Activated T-cell treated with anti-CD3 and anti-CD28 coated beads for 4 hours (primary cell): Measurements from ENCODE around the gene RIC8B.

Experiments used
- DNase-seq: peaks from one replicate; pipeline ENCODE4 v3.0.0-alpha.2; 2020

The RIC8B gene

DNA sequence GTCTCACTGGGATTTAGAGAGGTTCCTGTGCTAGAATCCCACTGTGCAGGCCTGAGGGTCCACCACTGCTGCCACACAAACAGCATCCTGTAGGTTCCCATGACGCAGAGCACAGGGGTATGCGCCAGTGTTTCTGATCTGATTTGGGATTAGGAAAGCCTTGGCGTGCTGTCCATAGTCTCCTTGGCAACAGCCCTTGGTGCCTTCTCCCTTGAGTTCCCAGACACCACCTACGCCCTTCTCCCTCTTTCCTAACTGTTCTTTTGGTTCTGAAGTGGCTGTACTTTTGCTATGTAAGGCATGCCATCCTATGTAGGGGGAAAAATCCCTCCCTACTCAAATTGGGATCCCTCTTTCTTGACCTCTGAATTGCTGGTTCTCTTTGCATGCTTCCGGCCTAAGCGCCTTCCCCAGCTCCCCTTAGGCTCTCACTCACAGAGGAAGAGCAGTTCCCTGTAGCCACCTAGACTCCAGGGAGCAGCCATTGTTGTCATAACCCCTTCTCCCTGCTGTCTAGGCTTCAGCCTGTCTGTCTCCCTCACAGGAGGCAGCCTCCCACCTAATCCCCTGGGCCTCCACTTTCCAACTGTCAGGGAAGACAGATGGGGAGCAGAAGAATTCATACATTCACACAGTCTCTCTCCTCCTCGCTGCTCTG lies 14.8 kb upstream of the RIC8B start:
- no peak for DNase-seq

DNA sequence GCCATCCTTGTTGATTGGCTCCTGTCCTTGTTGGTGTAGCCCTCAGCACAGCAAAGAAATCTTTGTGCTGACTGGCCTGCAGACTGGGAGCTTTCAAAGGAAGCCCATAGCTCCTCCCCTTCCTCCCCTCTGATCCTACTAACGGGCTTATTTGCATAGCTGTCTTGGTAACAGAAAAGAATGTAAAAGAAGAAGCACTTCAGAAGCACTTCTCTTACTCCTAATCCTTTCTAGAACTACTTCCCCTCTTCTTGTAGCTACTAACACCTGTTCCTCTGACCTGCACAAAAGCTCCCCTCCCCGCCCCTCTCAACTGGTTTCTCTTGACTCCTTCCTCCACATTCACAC lies 14.3 kb upstream of the RIC8B start:
- DNase-seq, result no peak

DNA sequence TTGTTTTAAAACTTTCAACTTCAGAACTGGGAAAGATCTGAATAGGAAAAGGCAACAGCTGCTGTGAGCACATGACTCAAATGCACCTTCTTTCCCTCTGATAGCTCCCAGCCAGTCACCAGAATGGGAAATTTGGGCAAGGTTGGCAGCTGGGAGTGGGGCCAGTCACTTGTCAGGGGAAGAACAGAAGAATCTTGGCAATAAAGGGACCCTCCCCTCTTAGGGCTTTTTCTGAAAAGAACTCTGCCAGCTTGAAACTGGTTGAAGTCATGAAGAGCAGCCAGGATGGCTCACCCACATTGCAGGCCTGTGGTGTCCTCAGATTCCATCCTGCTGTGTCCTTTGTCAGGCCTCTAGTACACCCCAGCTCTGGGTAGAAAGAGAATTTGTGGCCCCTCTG lies 10.3 kb upstream of the RIC8B start:
- DNase-seq, result no peak

DNA sequence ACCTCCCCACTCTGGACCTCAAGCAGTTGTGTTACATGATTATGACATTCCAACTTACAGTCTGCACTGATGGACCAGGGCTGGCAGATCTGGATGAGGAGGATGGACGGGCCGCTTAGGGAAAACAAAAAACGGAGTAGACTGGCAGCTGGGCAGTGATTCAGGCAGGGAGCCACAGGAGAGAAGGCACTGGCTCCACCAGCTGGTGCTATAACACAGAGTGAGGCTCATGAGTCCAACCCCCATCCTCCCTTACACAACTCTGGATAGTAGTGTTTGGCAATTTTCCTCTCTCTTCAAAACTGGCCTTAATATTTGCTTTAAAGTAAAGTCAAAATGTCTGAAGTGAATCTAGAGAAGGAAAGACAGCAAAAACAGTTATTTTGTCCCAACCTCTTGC lies 9.7 kb upstream of the RIC8B start:
- DNase-seq, result no peak

DNA sequence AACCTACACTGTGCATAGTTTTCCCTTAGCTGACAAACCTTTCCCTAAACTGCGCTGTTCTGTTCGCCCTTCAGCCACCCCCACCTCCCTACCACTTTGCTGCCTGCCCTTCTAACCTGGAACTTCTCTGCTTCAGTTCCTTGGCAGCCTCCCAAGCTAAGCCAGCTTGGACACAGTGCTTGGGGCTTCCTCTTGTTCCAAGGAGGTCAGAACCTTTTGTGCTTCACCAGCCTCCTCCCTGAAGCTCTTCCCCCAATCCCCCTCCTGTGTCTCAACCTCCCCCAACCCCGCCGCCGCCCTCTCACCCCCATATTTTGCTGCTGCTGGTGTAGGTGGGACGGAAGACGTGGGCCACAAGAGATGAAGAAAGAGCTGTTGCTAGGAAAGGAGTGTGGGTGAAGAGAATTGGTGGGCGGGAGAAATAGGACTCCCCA lies 8.1 kb upstream of the RIC8B start:
- peak; percentile 48 for DNase-seq

DNA sequence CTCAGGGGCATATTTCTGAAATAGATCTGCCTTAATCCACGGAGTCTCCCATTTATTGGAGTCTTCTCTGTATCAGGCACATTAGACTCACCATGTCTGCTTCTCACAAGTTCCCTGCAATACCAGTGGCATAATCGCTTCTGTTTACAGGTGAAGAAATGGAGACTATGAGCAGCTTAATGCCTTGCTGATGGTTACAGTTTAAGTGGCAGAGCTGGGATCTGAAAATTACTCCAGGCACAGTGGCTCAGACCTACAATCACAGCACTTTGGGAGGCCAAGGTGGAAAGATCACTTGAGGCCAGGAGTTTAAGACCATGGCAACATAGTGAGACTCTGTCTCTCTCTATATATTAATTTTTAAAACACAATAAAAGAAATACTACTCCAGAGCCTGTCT lies 7.3 kb upstream of the RIC8B start:
- no peak for DNase-seq

DNA sequence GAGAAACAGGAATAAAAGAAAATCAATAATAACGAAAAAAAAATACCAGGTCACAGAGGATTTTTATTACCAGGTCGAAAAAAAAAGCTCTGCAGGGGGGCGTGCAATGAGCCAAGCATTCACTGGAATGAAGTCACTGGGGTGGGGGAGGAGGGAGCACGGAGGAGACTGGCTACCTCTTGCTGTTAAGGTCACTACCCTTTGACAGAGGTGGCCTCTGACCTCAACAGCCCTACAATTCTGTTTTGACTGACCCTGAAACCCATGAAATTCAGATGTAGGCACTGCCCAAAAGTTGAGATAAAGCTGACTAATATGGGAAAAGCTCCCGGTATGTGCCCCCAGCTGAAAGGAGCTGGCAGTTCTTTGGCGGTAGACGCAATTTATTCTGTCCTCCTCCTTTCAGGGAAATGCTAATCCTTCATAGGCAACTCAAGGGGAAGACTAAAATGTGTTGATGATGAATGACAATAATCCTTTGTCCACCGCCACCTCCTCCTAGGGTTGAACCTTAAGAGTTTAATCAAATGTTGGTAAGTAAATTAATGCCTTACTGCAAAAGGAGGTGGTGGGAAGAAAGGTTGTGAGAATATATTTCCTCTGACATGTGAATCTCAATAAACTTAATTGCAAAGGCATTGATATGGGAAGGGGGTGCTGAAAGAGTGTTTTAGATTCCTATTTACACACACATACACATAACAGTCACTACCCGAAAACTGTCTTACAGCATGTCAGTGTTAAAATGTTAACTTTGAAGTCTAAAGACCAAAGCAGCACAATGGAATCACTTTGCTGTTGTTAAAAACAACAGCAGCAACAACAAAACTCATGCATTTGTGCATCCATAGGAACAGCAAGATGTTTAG lies 6.3 kb upstream of the RIC8B start:
- no peak for DNase-seq

DNA sequence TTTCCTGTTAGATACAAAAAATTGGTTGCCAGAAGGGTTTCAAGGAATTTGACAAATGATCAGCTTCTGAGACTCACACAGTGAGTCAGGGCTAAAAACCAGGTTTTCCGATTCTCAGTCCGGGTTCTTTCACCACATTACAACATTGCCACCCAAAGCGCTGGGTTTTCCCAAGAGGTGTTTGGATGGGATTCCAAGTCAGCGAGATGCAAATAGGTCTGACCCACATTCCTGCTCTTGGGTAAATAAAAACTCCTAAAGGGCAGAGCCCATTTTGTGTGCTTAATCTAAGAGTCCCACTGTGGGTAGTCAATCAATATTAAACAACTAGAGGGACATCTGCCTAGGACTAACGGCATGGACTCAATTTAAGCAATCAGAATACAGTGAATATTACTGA lies 5.4 kb upstream of the RIC8B start:
- no peak for DNase-seq

DNA sequence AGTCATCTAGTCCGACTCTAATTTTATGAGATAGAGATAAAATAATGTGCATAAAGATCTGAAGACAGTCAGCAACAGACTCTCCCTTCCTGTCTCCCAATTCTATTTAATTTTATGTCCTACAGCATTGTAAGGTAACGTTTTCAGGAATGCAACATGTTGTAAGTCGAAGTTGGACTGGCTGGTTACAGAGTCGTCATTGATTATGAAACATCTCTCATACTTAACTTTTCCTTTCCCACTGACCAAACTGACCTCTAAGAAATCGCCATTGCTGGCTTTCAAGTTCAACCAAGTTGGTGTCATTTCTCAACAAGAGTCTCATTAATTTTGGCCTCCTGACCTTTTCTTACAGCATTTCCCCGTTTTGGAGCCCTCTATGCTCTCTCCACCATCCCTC lies 4.9 kb upstream of the RIC8B start:
- no peak for DNase-seq

DNA sequence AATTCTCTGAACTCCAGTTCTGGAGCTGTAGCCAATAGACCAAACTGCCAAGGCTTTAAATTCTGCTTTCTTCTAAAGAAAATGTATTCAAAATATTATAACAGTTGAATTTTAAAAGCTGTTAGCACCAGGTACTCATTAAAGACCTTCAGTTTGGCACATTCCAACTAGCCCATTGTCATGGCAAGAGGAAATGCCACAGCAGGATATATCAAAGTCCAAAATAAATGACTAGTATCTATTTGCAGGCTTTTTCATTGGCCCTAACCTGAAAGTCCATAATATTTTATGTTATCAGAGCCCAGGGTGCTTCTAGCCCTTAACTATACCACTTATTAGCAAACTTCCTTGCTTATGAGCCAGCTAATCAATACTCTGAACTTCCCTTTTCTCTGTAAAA lies 3.1 kb upstream of the RIC8B start:
- DNase-seq, result no peak

DNA sequence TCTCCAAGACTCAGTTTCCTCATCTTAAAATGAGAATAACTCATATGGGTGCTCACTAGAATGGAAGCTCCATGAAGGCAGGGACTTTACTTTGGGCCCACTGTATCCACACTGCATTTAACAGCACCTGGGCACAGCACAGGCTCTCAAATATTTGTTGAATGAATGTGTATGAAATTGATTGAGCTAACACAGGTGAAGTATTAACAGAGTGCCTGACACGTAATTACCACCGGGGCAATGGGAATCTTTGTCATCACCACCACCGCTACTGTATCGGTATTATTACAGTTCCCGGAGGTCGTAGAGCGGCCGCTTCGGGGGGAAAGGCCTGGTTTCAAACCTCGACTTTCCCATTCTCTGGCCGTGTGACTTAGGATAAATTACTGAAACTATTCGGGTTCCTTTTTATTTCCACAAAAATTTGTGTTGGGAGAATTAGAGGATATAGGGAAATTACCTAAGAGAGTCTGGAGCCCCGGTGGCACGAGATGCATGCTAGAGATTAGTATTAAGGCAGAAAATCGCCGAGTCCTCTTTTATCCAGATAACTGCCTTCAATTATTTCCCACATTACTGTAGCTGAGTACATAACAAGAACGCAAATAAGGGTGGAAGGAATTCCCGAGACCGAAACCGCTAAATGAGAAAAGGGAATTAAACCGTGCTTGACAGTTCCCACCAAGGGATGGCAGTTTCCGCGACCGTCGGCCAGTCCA lies 1.0 kb upstream of the RIC8B start:
- DNase-seq, result no peak

DNA sequence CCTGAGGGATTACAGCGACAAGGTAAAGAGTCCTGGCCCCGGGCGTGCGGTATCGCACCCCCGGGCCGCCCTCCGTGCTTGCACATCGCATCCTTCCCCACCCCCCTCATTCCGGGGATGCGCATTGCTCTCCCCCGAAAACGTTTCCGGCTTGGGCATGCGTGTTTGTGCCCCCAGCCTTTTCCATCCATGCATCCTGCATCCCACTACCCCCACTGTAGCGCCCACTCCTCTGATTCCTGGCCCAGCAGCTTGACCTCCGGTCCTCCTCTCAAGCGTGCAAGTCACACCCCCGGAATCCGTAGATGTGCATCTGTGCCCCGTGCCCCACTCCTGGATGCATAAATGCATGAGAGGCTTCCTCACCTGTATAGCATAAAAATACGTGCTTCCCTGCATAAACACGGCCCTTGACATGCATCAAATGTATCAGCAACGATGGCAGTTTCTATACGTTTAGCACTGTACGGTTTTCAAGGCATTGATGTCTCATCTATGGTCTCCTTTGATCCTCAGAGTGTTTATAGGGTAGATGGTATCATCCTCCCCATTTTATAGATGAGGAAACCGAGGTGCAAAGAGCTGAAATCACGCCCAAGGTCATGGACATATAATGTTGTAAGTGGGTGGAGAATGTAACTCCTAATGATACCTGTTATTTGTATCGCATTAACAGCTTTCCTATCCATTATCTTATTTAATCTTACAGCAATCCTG lies 484 bp downstream of the RIC8B start:
- DNase-seq, result no peak

DNA sequence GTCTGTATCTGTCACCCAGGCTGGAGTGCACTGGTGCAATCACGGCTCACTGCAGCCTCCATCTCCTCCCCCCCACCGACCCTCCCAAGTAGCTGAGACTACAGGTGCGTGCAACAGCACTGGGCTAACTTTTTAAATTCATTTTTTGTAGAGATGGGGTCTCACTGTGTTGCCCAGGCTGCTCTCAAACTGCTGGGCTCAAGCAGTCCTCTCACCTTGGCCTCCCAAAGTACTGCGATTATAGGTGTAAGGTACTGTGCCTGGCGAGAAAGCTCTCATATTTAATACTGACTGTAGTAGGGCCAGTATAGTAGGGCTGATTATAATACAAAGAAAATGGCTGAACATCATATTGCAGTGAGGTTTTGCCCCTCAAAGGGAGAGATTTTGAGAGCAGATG lies 2.4 kb downstream of the RIC8B start:
- no peak for DNase-seq

DNA sequence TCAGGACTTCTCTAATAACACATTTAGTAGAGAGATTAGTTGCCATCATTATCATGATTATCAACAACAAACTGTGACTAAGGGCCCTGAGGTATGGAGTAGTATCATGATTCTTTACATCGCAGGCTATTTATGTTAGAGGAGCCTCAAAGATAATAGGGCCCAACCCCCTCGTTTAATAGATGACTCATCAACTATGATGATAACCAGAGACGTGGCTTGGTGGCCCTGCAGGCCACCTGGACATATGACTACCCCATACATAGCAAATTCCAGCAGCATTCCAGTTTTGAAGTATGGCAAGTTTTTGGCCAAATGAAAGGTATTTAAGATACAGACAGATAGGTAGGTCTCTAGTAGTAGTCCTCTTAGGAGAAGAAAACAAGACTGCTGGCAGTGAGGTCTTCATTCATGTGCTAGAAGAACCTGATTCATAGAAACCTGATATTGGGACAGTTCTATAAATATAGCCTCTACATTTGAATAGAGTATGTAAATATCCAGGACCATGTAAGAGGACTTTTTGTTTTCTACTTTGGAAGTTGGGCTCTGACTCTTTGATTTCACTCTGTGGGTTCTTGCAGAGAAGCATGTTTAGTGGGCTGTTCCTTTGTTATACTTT lies 5.6 kb downstream of the RIC8B start:
- DNase-seq, result no peak

DNA sequence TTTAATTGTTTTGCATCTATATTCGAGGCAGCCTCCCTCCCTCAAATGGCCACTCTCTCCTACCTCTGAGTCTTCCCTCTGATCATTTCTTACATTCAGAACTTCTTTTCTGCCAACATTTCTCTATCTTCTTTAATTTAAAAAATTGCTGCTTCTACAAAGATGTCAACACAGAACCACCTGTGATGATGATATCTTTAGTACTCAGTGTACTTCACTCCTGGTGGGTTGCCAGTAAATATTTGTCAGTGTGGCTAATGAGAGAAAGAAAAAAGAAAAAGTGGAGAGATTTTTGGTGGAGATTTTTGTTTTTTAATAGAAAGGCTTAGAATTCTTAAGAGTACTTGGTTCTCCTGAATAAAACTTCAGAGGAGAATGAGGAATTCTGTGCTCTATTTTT lies 8.1 kb downstream of the RIC8B start:
- DNase-seq, result no peak

DNA sequence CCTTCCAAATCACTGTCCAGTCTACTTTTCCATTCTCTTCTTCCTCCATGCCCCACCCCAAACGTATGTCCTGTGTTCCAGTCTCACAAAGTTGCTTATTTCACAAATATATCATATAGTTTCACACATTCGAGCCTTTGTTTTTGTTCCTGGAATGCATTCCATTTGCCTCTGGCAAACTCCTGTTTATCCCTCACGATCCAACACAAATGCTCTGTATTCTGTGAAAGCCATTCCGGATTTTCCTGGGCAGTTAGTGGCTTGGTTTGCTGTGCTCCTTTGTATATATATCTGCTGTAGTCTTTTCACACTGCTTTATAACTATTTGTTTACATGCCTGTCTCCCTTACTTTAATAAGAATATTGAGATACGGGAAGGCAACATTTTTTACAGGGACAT lies 9.0 kb downstream of the RIC8B start:
- DNase-seq, result no peak

DNA sequence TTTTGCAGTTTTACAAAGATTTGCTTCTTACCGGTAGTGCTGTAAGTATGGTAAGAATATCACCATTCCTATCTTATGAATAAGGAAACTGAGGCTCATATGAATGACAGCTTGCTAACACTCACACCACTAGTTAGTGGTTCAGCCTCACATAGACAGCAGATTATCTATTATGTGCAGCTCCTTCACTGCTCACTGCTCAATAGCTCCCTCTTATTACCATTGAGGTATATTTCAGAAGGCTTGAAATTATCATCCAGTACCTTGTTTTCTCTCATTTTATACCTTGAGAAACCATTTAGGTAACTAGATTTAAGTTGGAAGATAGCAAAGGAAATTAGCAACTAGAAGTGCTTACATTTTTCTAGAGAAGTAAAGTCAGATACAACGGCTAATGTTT lies 15.5 kb downstream of the RIC8B start:
- no peak for DNase-seq

DNA sequence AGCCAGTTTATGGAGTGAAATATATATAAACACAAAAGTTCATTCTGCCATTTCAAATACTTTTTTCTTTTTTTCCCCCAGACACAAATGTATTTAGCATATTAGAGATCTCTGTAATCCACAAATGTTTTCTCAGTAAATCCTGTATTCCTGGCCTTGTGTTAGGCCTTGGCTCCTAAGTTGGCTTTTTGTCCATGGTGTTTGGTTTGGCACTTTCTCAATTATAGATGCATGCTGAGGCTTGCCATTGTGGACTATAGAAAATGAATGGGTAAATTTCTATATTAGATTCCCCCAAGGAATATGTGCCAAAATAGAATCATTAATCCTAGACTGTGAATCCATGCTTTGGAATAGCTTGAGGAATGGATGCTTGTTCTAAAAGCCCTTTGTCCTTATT lies 17.0 kb downstream of the RIC8B start:
- no peak for DNase-seq

DNA sequence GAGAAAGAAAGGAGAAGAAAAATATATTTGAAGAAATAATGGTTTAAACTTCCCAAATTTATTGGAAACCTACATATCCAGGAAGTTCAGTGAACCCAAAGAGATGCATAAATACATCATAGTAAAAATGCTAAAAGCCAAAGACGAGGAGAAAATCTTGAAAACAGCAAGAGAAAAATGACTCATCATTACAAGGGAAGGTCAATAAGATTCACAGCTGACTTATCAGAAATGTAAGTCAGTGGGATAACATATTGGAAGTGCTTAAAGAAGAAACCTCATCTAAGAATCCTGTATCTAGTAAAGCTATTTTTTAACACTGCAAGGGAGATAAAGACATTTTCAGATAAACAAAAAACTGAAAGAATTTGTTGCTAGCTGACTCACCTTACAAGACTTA lies 19.9 kb downstream of the RIC8B start:
- no peak for DNase-seq

DNA sequence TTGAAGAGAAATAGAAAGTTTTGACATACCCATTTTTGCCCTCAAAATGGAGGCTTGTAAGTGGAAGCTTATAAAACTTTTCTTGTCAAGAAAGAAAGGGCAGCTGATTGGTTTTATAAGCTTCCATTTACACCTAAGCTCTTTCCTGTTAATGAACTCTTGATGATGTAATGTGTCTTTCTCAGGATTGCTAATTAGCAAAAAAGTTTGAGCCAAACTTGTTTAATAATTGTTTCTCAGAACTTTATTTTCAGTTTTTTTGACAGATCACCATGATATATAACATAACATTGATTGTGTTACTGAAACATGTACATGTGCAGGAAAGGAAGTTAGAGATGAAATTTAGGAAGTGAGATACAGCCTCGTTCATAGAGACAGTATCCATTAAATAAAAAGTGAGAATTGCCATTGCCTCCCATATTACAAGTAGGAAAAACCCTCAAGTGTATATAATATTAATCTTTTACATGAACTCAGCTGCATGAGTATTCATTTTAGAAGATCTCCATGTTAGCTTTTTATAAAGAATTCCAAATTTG lies 26.8 kb downstream of the RIC8B start:
- DNase-seq, result no peak

DNA sequence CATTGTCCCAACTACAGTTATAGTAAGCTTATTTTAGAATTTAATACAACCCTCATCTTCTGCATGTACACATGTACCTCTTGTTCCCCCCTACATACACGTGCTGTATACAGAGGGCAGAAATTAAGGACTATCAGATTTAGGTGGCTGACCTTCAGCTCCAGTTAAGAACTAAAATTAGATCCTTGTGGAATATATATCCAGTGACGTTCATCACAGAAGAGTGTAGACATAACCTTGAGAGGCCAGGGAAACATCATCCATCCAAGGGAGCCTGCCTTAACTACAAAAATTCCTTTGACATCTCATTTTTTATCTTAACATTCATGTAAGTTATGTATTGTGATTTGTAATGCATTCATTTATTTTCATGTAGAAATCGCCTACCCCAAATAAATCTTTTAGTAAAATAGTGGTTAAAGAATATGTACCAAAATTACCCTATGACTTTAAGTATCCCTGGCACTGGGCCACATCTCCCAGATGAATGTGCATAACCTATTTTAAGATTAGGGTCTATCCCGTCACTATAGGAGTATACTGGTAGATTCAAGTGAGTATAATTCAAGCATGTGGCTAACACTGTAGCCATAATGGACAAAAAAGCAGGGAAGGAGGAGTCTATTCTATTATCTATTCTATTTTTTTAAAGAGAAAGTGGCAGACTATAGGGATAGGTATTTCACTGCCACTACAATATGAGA lies 27.5 kb downstream of the RIC8B start:
- no peak for DNase-seq

DNA sequence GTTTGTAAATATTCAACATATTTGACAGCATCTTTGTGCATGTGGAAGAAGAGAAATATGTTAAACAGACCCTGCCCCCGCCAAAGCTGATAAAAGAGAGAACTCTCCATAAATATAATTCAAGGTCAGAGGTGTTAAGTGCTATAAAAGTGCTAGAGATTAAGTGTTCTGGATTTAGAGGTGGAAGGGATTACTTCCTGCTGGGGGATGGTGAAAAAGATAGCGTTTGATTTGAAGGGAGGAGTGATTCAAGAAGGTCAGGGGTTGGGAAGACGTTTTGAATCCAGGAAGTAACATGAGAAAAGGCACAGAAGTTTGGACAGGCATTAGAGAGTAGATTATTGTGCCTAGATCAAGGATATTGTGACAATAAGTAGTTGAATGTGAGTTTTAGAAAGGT lies 30.2 kb downstream of the RIC8B start:
- DNase-seq, result no peak
